K562 (cell line): ENCODE results near the gene GPX6. TPM values are rescaled to one million over a fixed set of nuclear protein-coding genes. Genes with fewer than 3 reads are reported as not detected.

Experiments
- BACH1 ChIP-seq: fragments of 200-800 bp; sonication (Bioruptor generic); IDR thresholded peaks from 2 replicates; pipeline ENCODE4 v1.6.1; 2016; ENCODE audit warnings: missing genetic modification characterization, missing compliant biosample characterization
- CBFA2T3 ChIP-seq: fragments of 450-650 bp; IDR thresholded peaks from 2 replicates; pipeline ENCODE4 v1.6.1; 2017
- CBX8 ChIP-seq: fragments of 200-600 bp; sonication (generic); IDR thresholded peaks from 2 replicates; pipeline ENCODE4 v1.6.1; 2012; ENCODE audit warnings: borderline replicate concordance, mixed run types, low read depth, mild to moderate bottlenecking, moderate library complexity, mixed read lengths, low read length, control low read depth, inconsistent platforms; ENCODE audit not compliant: poor library complexity, severe bottlenecking; ENCODE audit errors: extremely low read depth
- CEBPZ ChIP-seq: fragments of 150-350 bp; IDR thresholded peaks from 2 replicates; pipeline ENCODE4 v1.6.1; 2014; ENCODE audit warnings: low read depth, mild to moderate bottlenecking, low read length, borderline replicate concordance
- ELK1 ChIP-seq: sonication (generic); formaldehyde crosslinking; IDR thresholded peaks from 2 replicates; pipeline ENCODE4 v1.8.1; 2022; ENCODE audit warnings: missing genetic modification reagents
- EP300 ChIP-seq: IDR thresholded peaks from 2 replicates; pipeline ENCODE4 v1.6.1; 2012; ENCODE audit warnings: low read length, improper control_type of control experiment
- FOS ChIP-seq: IDR thresholded peaks from 3 replicates; pipeline ENCODE4 v1.6.1; 2011; ENCODE audit not compliant: insufficient read length; ENCODE audit errors: extremely low read depth
- HDAC3 ChIP-seq: fragments of 450-650 bp; IDR thresholded peaks from 2 replicates; pipeline ENCODE4 v1.6.1; 2018; ENCODE audit warnings: borderline replicate concordance, mild to moderate bottlenecking, moderate library complexity; ENCODE audit not compliant: partially characterized antibody
- SIRT6 ChIP-seq: IDR thresholded peaks from one replicate; pipeline ENCODE4 v1.6.1; 2012; ENCODE audit warnings: low read depth, mild to moderate bottlenecking, control low read depth, inconsistent platforms, low read length, moderate library complexity
- SPI1 ChIP-seq: IDR thresholded peaks from 2 replicates; pipeline ENCODE4 v1.6.1; 2011; ENCODE audit warnings: low read depth, low read length, control low read depth, borderline replicate concordance
- TCFL5 ChIP-seq: fragments of 250-450 bp; sonication (Bioruptor Pico); conservative IDR thresholded peaks from 2 replicates; pipeline ENCODE4 v1.6.1; 2021; ENCODE audit warnings: mild to moderate bottlenecking, moderate library complexity, matching md5 sums
- ZMIZ1 ChIP-seq, 2 experiments: fragments of 150-350 bp in 1 of 2; IDR thresholded peaks; 2 replicates each; pipeline ENCODE4 v1.6.1; 2012 to 2016; ENCODE audit warnings: low read depth in 2 of 2, low read length in 2 of 2, mild to moderate bottlenecking in 1 of 2, moderate library complexity in 1 of 2
- ZNF280B ChIP-seq: fragments of 250-450 bp; sonication (Bioruptor Pico); IDR thresholded peaks from 2 replicates; pipeline ENCODE4 v1.5.1; 2021; ENCODE audit warnings: mild to moderate bottlenecking
- ZNF518B ChIP-seq: fragments of 250-450 bp; sonication (Bioruptor Pico); IDR thresholded peaks from 2 replicates; pipeline ENCODE4 v1.5.0; 2021; ENCODE audit warnings: mild to moderate bottlenecking, moderate library complexity
- polyA plus RNA-seq, 8 experiments: library from polyadenylated mRNA; depleted of rRNA in 4 of 8; stranded (reverse) in 5 of 8; unstranded in 3 of 8; fragments of >200 nt; fragmentation: Nextera tagmentation in 2 of 8; fragmentation: Illumina TruSeq in 1 of 8; extraction: Ambion mirVana in 2 of 8; extraction: Trizol in 1 of 8; gene quantifications; 2 replicates each; pipeline versions ENCODE4 v1.2.1 to v1.2.3, GENCODE V29; 2011 to 2014; ENCODE audit warnings: inconsistent platforms in 1 of 8, missing spikeins in 1 of 8
- total RNA-seq, 7 experiments: library from RNA; depleted of rRNA in 6 of 7; stranded (reverse); fragments of >200 nt in 6 of 7; fragmentation: Illumina TruSeq in 2 of 7; extraction: Trizol in 2 of 7; gene quantifications; 2 replicates each; pipeline versions ENCODE4 v1.2.1 to v1.2.3, GENCODE V29; 2011 to 2021; ENCODE audit warnings: low replicate concordance in 1 of 7

The GPX6 gene
- total and polyA plus RNA-seq, 9 of the 15 experiments (the other 6 are each of a cell fraction or from before 2014, with no cell fraction given): not detected

GRCh38 chr6:28505733-28506132, 9.9 kb downstream of the GPX6 start (continued):
- TF ChIP-seq CEBPZ: no peak
- peak; percentile 81 for TF ChIP-seq CBFA2T3
- TF ChIP-seq SIRT6: no peak
- TF ChIP-seq HDAC3: no peak
- peak; percentile 72 for TF ChIP-seq EP300
- 0 out of 4 replicates have a peak, but pooled peaks of 1 of the 2 experiments have one; percentile 18 for TF ChIP-seq ZMIZ1 (IDR thresholded peaks at IDR 0.05; ENCODE audit: low read depth in 2 of 2, low read length in 2 of 2)
- no peak for TF ChIP-seq SPI1
- no peak for TF ChIP-seq ELK1 (CRISPR knock-in tag)
- TF ChIP-seq ZNF518B: no peak
- no peak for TF ChIP-seq CBX8
- no peak for TF ChIP-seq TCFL5 (CRISPR knock-in tag)
- TF ChIP-seq ZNF280B (CRISPR knock-in tag): no peak
- no peak for TF ChIP-seq FOS
- no peak for TF ChIP-seq BACH1 (tag)
